CD4-positive, alpha-beta T cell (primary cell): Measurements from ENCODE around the gene GDE1. TPM values are rescaled to one million over a fixed set of nuclear protein-coding genes. Genes with fewer than 3 reads are reported as not detected.

ENCODE experiments used
- ATAC-seq: fragments of 200-7000 bp; cut with Tn5 transposase; one replicate; pipeline ENCODE4 v1.10.0; 2022; ENCODE audit warnings: mild to moderate bottlenecking; ENCODE audit not compliant: poor library complexity
- CTCF ChIA-PET: fragments of 350-600 bp; sonication (Branson Sonifier 250); formaldehyde crosslinking; loops from one replicate; lab custom pipeline; 2021; ENCODE audit warnings: antibody characterized with exemption, inconsistent platforms; lab: Charles Lee
- POLR2A ChIA-PET: fragments of 350-600 bp; sonication (Branson Sonifier 250); formaldehyde crosslinking; loops from one replicate; lab custom pipeline; 2021; ENCODE audit warnings: antibody characterized with exemption, inconsistent platforms; lab: Charles Lee
- DNase-seq, 14 experiments: peaks; one replicate each; pipeline ENCODE4 v3.0.0-alpha.2; 2013 to 2020; ENCODE audit warnings: mixed read lengths in 2 of 14
- H3K27ac ChIP-seq, 2 donors: one replicate each; pipeline versions ENCODE4 v1.5.1 to v1.7.0; 2013; ENCODE audit warnings: low read length in 2 of 2, low read depth in 1 of 2, mild to moderate bottlenecking in 1 of 2
- H3K27me3 ChIP-seq, 2 experiments: 1 replicate in 1 of 2; 2 replicates in 1 of 2; pipeline versions ENCODE4 v1.6.1 to v1.7.0; 2013; ENCODE audit warnings: low read length in 2 of 2, control low read depth in 1 of 2, mild to moderate bottlenecking in 1 of 2, moderate library complexity in 1 of 2; ENCODE audit not compliant: insufficient read depth in 2 of 2, control insufficient read depth in 1 of 2
- H3K36me3 ChIP-seq: one replicate; pipeline ENCODE4 v1.6.1; 2013; ENCODE audit warnings: low read length, control low read depth; ENCODE audit not compliant: insufficient read depth
- H3K4me1 ChIP-seq: one replicate; pipeline ENCODE4 v1.6.1; 2013; ENCODE audit warnings: low read length, control low read depth; ENCODE audit not compliant: insufficient read depth
- H3K4me3 ChIP-seq: one replicate; pipeline ENCODE4 v1.5.1; 2013; ENCODE audit warnings: mild to moderate bottlenecking, low read length, moderate library complexity
- H3K9me3 ChIP-seq, 2 experiments: 1 replicate in 1 of 2; 2 replicates in 1 of 2; pipeline versions ENCODE4 v1.6.1 to v1.7.0; 2013; ENCODE audit warnings: low read length in 2 of 2, mild to moderate bottlenecking in 2 of 2, control low read depth in 1 of 2, moderate library complexity in 1 of 2; ENCODE audit not compliant: control insufficient read depth in 1 of 2, insufficient read depth in 1 of 2
- H3K27ac Mint-ChIP-seq: one replicate; pipeline ENCODE4 v1.8.0; 2020; ENCODE audit warnings: mixed read lengths
- H3K27me3 Mint-ChIP-seq: one replicate; pipeline ENCODE4 v1.8.0; 2021; ENCODE audit warnings: mixed read lengths
- H3K36me3 Mint-ChIP-seq: one replicate; pipeline ENCODE4 v1.8.0; 2021; ENCODE audit warnings: low read depth, mixed read lengths
- H3K4me1 Mint-ChIP-seq: one replicate; pipeline ENCODE4 v1.8.0; 2021; ENCODE audit warnings: low read depth, mixed read lengths
- H3K4me3 Mint-ChIP-seq: one replicate; pipeline ENCODE4 v1.8.0; 2020; ENCODE audit warnings: mild to moderate bottlenecking, mixed read lengths
- H3K9me3 Mint-ChIP-seq: one replicate; pipeline ENCODE4 v1.8.0; 2020; ENCODE audit warnings: mixed read lengths
- CTCF ChIP-seq: fragments of 200-600 bp; IDR thresholded peaks from one replicate; pipeline ENCODE4 v1.8.0; 2022; ENCODE audit warnings: antibody characterized with exemption, mild to moderate bottlenecking
- intact Hi-C, 2 experiments: fragments of 100-400 bp; cut with DNase I in 1 of 2; cut with micrococcal nuclease in 1 of 2; formaldehyde crosslinking; loops; one replicate each; pipeline versions ENCODE4 v1.15.1 to v1.9.0; 2023 to 2025; cut with DNase I, micrococcal nuclease
- total RNA-seq, 174 experiments: library from RNA in 2 of 174; stranded (reverse) in 2 of 174; gene quantifications; one replicate each; pipeline ENCODE4 v1.2.3 and lab custom pipeline; 2021 to 2026

GDE1 gene
- total RNA-seq, 2 experiments from 2014 or later, result 22.0 to 22.2 TPM

- Mint-ChIP-seq H3K27ac (no peak overlapping the region), H3K27me3 (peaks cover 7% of the 10 kb centered on the region), H3K4me3 (no peak overlapping the region), H3K4me1 (no peaks in the 10 kb centered on the region), H3K9me3 (no peaks in the 10 kb centered on the region), H3K36me3 (no peaks in the 10 kb centered on the region)
- H3K27me3 ChIP-seq, result no peaks in the 10 kb centered on the region
- intact Hi-C loops, result no loop called here
- no peaks in the 10 kb centered on the region for H3K9me3 ChIP-seq
- no peaks in the 10 kb centered on the region for H3K36me3 ChIP-seq
- ATAC-seq (no peak), DNase-seq (no peak)
- ChIA-PET POLR2A (no interaction called here), CTCF (no interaction called here)
- H3K4me3 ChIP-seq, result no peak overlapping the region
- no peak overlapping the region for H3K27ac ChIP-seq
- H3K4me1 ChIP-seq, result no peaks in the 10 kb centered on the region
- no peak for TF ChIP-seq CTCF
Measured at GRCh38 chr16:19481769-19482168, 40.1 kb downstream of the GDE1 start.

DNA sequence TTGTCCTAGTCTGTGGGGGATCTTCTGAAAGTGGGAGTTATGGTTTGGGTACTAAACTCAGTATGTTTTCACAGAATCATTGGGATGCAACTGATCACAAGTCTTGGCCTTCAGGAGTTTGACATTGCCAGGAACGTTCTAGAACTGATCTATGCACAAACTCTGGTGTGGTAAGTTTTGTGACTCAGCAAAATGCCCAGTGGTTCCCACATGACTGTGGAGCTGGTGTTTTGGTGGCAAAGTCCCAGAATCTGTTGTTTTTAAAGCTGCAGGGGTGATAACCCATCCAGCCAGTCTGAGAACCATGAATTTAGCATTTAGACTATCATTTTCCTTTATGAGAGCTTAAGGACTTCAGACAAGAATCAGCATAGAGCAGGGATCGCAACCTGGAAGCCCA is 40.6 kb downstream of the GDE1 start:
- DNase-seq (no peak), ATAC-seq (no peak)
- Mint-ChIP-seq H3K27me3 (peaks cover 7% of the 10 kb centered on the region), H3K4me3 (no peak overlapping the region), H3K27ac (no peak overlapping the region), H3K4me1 (no peaks in the 10 kb centered on the region), H3K36me3 (no peaks in the 10 kb centered on the region), H3K9me3 (no peaks in the 10 kb centered on the region)
- Histone ChIP-seq H3K36me3 (no peaks in the 10 kb centered on the region), H3K27me3 (no peaks in the 10 kb centered on the region), H3K9me3 (no peaks in the 10 kb centered on the region), H3K4me3 (no peak overlapping the region), H3K4me1 (no peaks in the 10 kb centered on the region), H3K27ac (no peak overlapping the region)
- TF ChIP-seq CTCF, result no peak
- intact Hi-C loops, result no loop called here
- POLR2A ChIA-PET, result no interaction called here
- CTCF ChIA-PET, result no interaction called here

GRCh38 chr16:19479302-19479721 is 42.6 kb downstream of the GDE1 start:
- Mint-ChIP-seq H3K27me3 (peaks cover 7% of the 10 kb centered on the region), H3K27ac (no peak overlapping the region), H3K4me3 (no peak overlapping the region), H3K4me1 (no peaks in the 10 kb centered on the region), H3K36me3 (no peaks in the 10 kb centered on the region), H3K9me3 (no peaks in the 10 kb centered on the region)
- POLR2A ChIA-PET, result no interaction called here
- Histone ChIP-seq H3K27me3 (no peaks in the 10 kb centered on the region), H3K27ac (no peak overlapping the region), H3K4me3 (no peak overlapping the region), H3K4me1 (no peaks in the 10 kb centered on the region), H3K9me3 (no peaks in the 10 kb centered on the region), H3K36me3 (no peaks in the 10 kb centered on the region)
- ATAC-seq (no peak), DNase-seq (no peak)
- no peak for TF ChIP-seq CTCF
- intact Hi-C loops, result no loop called here
- CTCF ChIA-PET, result no interaction called here
